H1 (cell line): ENCODE results near the gene LOXL1. TPM values are rescaled to one million over a fixed set of nuclear protein-coding genes. Genes with fewer than 3 reads are reported as not detected.

Experiments
- CTCF ChIA-PET: fragments of 300-600 bp; sonication (Branson Sonifier 250); formaldehyde crosslinking; loops from one replicate; lab custom pipeline; 2021; ENCODE audit not compliant: partially characterized antibody; lab: Charles Lee
- POLR2A ChIA-PET: fragments of 300-600 bp; sonication (Branson Sonifier 250); formaldehyde crosslinking; loops from one replicate; lab custom pipeline; 2021; ENCODE audit warnings: inconsistent platforms; ENCODE audit not compliant: partially characterized antibody; lab: Charles Lee
- DNase-seq, 2 experiments: peaks; one replicate each; pipeline versions ENCODE4 v3.0.0 to v3.0.0-alpha.2; 2010 to 2022; ENCODE audit warnings: low spot score in 2 of 2, low read depth in 1 of 2, mixed read lengths in 1 of 2
- FAIRE-seq: peaks from 2 replicates; lab custom pipeline; 2011; peaks lifted over from hg19 to GRCh38; lab: Jason Lieb, UNC
- H2AFZ ChIP-seq: 2 replicates; pipeline ENCODE4 v1.8.1; 2012; ENCODE audit warnings: low read length, inconsistent platforms
- H2AK5ac ChIP-seq: 2 replicates; pipeline ENCODE4 v1.6.1; 2013; ENCODE audit warnings: low read depth, low read length
- H2BK120ac ChIP-seq: replicated peaks from 2 replicates; pipeline ENCODE3; 2013; ENCODE audit warnings: low read depth, low read length, inconsistent platforms
- H2BK12ac ChIP-seq: 2 replicates; pipeline ENCODE4 v1.6.1; 2013; ENCODE audit warnings: low read depth, low read length
- H2BK15ac ChIP-seq: 2 replicates; pipeline ENCODE4 v1.6.1; 2013; ENCODE audit warnings: low read length
- H2BK20ac ChIP-seq: 2 replicates; pipeline ENCODE4 v1.6.1; 2013; ENCODE audit warnings: low read length
- H2BK5ac ChIP-seq: 2 replicates; pipeline ENCODE4 v1.6.1; 2013; ENCODE audit warnings: low read depth, low read length
- H3K14ac ChIP-seq: 2 replicates; pipeline ENCODE4 v1.6.1; 2013; ENCODE audit warnings: inconsistent platforms; ENCODE audit not compliant: insufficient read length
- H3K18ac ChIP-seq: 2 replicates; pipeline ENCODE4 v1.6.1; 2013; ENCODE audit warnings: low read length; ENCODE audit errors: extremely low read depth
- H3K23ac ChIP-seq: 2 replicates; pipeline ENCODE4 v1.6.1; 2013; ENCODE audit warnings: inconsistent platforms; ENCODE audit not compliant: insufficient read length
- H3K23me2 ChIP-seq: 2 replicates; pipeline ENCODE4 v1.6.1; 2013; ENCODE audit warnings: low read depth, low read length
- H3K27ac ChIP-seq: 2 replicates; pipeline ENCODE4 v1.6.1; 2011; ENCODE audit warnings: low read depth, low read length, inconsistent platforms
- H3K27me3 ChIP-seq, 4 experiments: replicated peaks in 1 of 4; 1 replicate in 1 of 4; 2 replicates in 3 of 4; pipeline versions ENCODE4 v1.6.1 to v1.8.1; 2011 to 2013; ENCODE audit warnings: low read length in 3 of 4, mild to moderate bottlenecking in 3 of 4, inconsistent platforms in 2 of 4, mixed read lengths in 2 of 4, moderate library complexity in 1 of 4; ENCODE audit not compliant: control insufficient read depth in 3 of 4, insufficient read depth in 3 of 4; ENCODE audit errors: extremely low read depth in 1 of 4
- H3K36me3 ChIP-seq, 4 experiments: 2 replicates each; pipeline versions ENCODE4 v1.6.1 to v1.8.1; 2011 to 2013; ENCODE audit warnings: mild to moderate bottlenecking in 4 of 4, low read length in 3 of 4, moderate library complexity in 2 of 4, control low read depth in 1 of 4, inconsistent platforms in 1 of 4; ENCODE audit not compliant: insufficient read depth in 4 of 4, control insufficient read depth in 2 of 4
- H3K4ac ChIP-seq: replicated peaks from 2 replicates; pipeline ENCODE3; 2013; ENCODE audit warnings: low read length, low read depth, mixed read lengths, inconsistent platforms; ENCODE audit not compliant: insufficient read length
- H3K4me1 ChIP-seq, 4 experiments: replicated peaks in 1 of 4; 1 replicate in 1 of 4; 2 replicates in 3 of 4; pipeline versions ENCODE4 v1.6.1 to v1.8.1; 2011 to 2013; ENCODE audit warnings: low read length in 3 of 4, inconsistent platforms in 2 of 4, mixed read lengths in 1 of 4; ENCODE audit not compliant: insufficient read depth in 4 of 4, control insufficient read depth in 3 of 4
- H3K4me2 ChIP-seq, 2 experiments: 2 replicates each; pipeline versions ENCODE4 v1.6.1 to v1.8.1; 2011 to 2013; ENCODE audit warnings: low read depth in 2 of 2, low read length in 2 of 2, control low read depth in 1 of 2, inconsistent platforms in 1 of 2, mild to moderate bottlenecking in 1 of 2; ENCODE audit not compliant: insufficient read depth in 1 of 2
- H3K4me3 ChIP-seq, 4 experiments: fragments of 200-600, 300-600 bp in 1 of 4; sonication (generic), shearing (Covaris generic), sonication (Bioruptor Twin) in 1 of 4; 2 replicates each; pipeline versions ENCODE4 v1.5.1 to v1.8.1; 2011 to 2016; ENCODE audit warnings: low read length in 4 of 4, low read depth in 3 of 4, control low read depth in 2 of 4, inconsistent platforms in 2 of 4, mild to moderate bottlenecking in 2 of 4, mixed read lengths in 1 of 4, moderate library complexity in 1 of 4; ENCODE audit not compliant: insufficient read depth in 2 of 4; ENCODE audit errors: extremely low read depth in 1 of 4
- H3K56ac ChIP-seq: replicated peaks from 2 replicates; pipeline ENCODE3; 2013; ENCODE audit warnings: low read depth, mild to moderate bottlenecking, mixed read lengths, low read length, inconsistent platforms; ENCODE audit not compliant: insufficient read length
- H3K79me1 ChIP-seq: 2 replicates; pipeline ENCODE4 v1.6.1; 2013; ENCODE audit warnings: low read depth, low read length, control low read depth
- H3K79me2 ChIP-seq, 2 experiments: 2 replicates each; pipeline versions ENCODE4 v1.6.1 to v1.8.1; 2012 to 2013; ENCODE audit warnings: low read length in 2 of 2, mild to moderate bottlenecking in 2 of 2, inconsistent platforms in 1 of 2; ENCODE audit not compliant: insufficient read depth in 2 of 2, control insufficient read depth in 1 of 2
- H3K9ac ChIP-seq, 4 experiments: replicated peaks in 1 of 4; 1 replicate in 1 of 4; 2 replicates in 3 of 4; pipeline versions ENCODE4 v1.6.1 to v1.8.1; 2011 to 2013; ENCODE audit warnings: low read depth in 3 of 4, low read length in 3 of 4, control low read depth in 2 of 4, mild to moderate bottlenecking in 2 of 4, moderate library complexity in 2 of 4, inconsistent platforms in 1 of 4; ENCODE audit errors: extremely low read depth in 1 of 4
- H3K9me3 ChIP-seq, 2 experiments: 2 replicates each; pipeline versions ENCODE4 v1.6.1 to v1.8.1; 2012 to 2013; ENCODE audit warnings: mild to moderate bottlenecking in 2 of 2, moderate library complexity in 2 of 2, control low read depth in 1 of 2, inconsistent platforms in 1 of 2, low read depth in 1 of 2, low read length in 1 of 2, mixed read lengths in 1 of 2; ENCODE audit not compliant: insufficient read depth in 2 of 2
- H4K20me1 ChIP-seq, 2 experiments: replicated peaks in 1 of 2; 2 replicates each; pipeline versions ENCODE3 to v1.8.1; 2011 to 2013; ENCODE audit warnings: inconsistent platforms in 2 of 2, low read length in 2 of 2, mild to moderate bottlenecking in 1 of 2; ENCODE audit not compliant: insufficient read depth in 2 of 2, control insufficient read depth in 1 of 2
- H4K5ac ChIP-seq: 2 replicates; pipeline ENCODE4 v1.6.1; 2013; ENCODE audit warnings: low read length, low read depth, mixed read lengths, inconsistent platforms; ENCODE audit not compliant: insufficient read length
- H4K8ac ChIP-seq: 2 replicates; pipeline ENCODE4 v1.8.0; 2013; ENCODE audit warnings: mild to moderate bottlenecking, moderate library complexity, low read length, inconsistent platforms; ENCODE audit not compliant: insufficient read depth; ENCODE audit errors: extremely low read depth
- H4K91ac ChIP-seq: replicated peaks from 2 replicates; pipeline ENCODE3; 2013; ENCODE audit warnings: low read length, mixed read lengths, inconsistent platforms; ENCODE audit not compliant: insufficient read length
- BACH1 ChIP-seq: IDR thresholded peaks from 2 replicates; pipeline ENCODE4 v1.6.1; 2012; ENCODE audit warnings: low read length, improper control_type of control experiment
- CHD2 ChIP-seq: IDR thresholded peaks from 2 replicates; pipeline ENCODE4 v1.6.1; 2012; ENCODE audit warnings: low read length, improper control_type of control experiment
- FOSL1 ChIP-seq: IDR thresholded peaks from 2 replicates; pipeline ENCODE4 v1.6.1; 2011; ENCODE audit warnings: mild to moderate bottlenecking, low read depth, low read length, moderate library complexity; ENCODE audit not compliant: insufficient read depth
- GTF2F1 ChIP-seq: IDR thresholded peaks from 2 replicates; pipeline ENCODE4 v1.6.1; 2012; ENCODE audit warnings: low read depth, low read length, improper control_type of control experiment, borderline replicate concordance
- KDM4A ChIP-seq: IDR thresholded peaks from one replicate; pipeline ENCODE4 v1.7.1; 2012; ENCODE audit warnings: low read depth, mild to moderate bottlenecking, moderate library complexity, low read length, inconsistent platforms; ENCODE audit not compliant: severe bottlenecking
- MAFK ChIP-seq: IDR thresholded peaks from 2 replicates; pipeline ENCODE4 v1.6.1; 2012; ENCODE audit warnings: low read depth, mild to moderate bottlenecking, improper control_type of control experiment, low read length
- POLR2AphosphoS5 ChIP-seq: IDR thresholded peaks from 2 replicates; pipeline ENCODE4 v1.6.1; 2011; ENCODE audit warnings: low read depth, low read length
- RAD21 ChIP-seq, 2 experiments: IDR thresholded peaks in 1 of 2; conservative IDR thresholded peaks in 1 of 2; 2 replicates each; pipeline ENCODE4 v1.6.1; 2011; ENCODE audit warnings: low read depth in 2 of 2, low read length in 2 of 2, improper control_type of control experiment in 1 of 2, inconsistent platforms in 1 of 2, mild to moderate bottlenecking in 1 of 2, moderate library complexity in 1 of 2
- RFX5 ChIP-seq: IDR thresholded peaks from 2 replicates; pipeline ENCODE4 v1.6.1; 2011; ENCODE audit warnings: low read depth, low read length, improper control_type of control experiment, borderline replicate concordance
- ZNF274 ChIP-seq: IDR thresholded peaks from 2 replicates; pipeline ENCODE4 v1.7.0; 2012; ENCODE audit warnings: low read length, borderline replicate concordance; ENCODE audit errors: extremely low read depth
- WGBS, 2 experiments: shearing (Covaris generic) in 1 of 2; methylation state at CpG; one replicate each; pipeline versions ENCODE4 v1.1.6 to v1.1.7; 2013 to 2015; ENCODE audit warnings: low lambda C conversion rate in 2 of 2, mixed read lengths in 2 of 2, inconsistent platforms in 1 of 2, low coverage in 1 of 2, missing lambda C conversion rate in 1 of 2; ENCODE audit not compliant: insufficient replicate concordance in 2 of 2, insufficient coverage in 1 of 2, insufficient read length in 1 of 2; ENCODE audit errors: extremely low coverage in 1 of 2, missing lambda C conversion rate in 1 of 2; 5-methylcytosine and 5-hydroxymethylcytosine counted together
- polyA plus RNA-seq, 7 experiments: library from polyadenylated mRNA; depleted of rRNA in 3 of 7; stranded (reverse) in 5 of 7; unstranded in 2 of 7; fragments of >200 nt in 5 of 7; fragments of 200-250 nt in 2 of 7; gene quantifications; 1 replicate in 5 of 7; 2 replicates in 1 of 7; 4 replicates in 1 of 7; pipeline versions ENCODE4 v1.2.1 to v1.2.3, GENCODE V29; 2011 to 2013; ENCODE audit warnings: missing spikeins in 2 of 7, mixed read lengths in 2 of 7
- total RNA-seq: library from RNA; stranded (reverse); fragmentation: NEBNext Ultra II Directional; extraction: Animal tissue kit (Norgen Biotek cat#: 25700); gene quantifications from 2 replicates; pipeline ENCODE4 v1.2.1, GENCODE V29; 2021

LOXL1 gene
- total and polyA plus RNA-seq, 2 of the 8 experiments (the other 6 are each of a cell fraction or from before 2014, with no cell fraction given) = 8.1 to 14.4 TPM

DNA sequence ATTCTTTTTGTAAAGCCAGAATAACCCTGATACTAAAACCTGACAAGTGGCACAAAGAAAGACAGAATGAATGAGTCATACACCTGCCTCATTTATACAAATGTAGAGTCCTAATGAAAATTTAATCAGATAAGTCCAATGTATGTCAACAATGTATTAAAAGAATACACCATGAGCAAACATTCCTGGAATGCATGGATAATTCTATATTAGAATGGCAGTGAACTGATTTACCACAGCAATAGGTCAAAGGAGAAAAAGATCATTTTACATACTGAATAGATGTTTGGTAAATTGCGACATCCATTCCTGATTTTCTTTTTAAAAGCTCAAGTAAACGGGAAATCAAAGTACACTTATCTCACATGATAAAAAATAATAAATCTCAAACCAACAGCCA lies 11.2 kb upstream of the LOXL1 start:
- Histone ChIP-seq H3K27me3 (no peaks in the 10 kb centered on the region), H3K9me3 (no peaks in the 10 kb centered on the region), H2BK12ac (no peak overlapping the region), H4K8ac (no peak overlapping the region), H3K4me3 (no peak overlapping the region), H3K56ac (no peak overlapping the region), H3K79me1 (no peaks in the 10 kb centered on the region), H2BK20ac (no peak overlapping the region), H2AK5ac (no peak overlapping the region), H2BK15ac (no peak overlapping the region), H4K5ac (no peak overlapping the region), H3K27ac (no peak overlapping the region), H3K79me2 (no peaks in the 10 kb centered on the region), H4K20me1 (no peaks in the 10 kb centered on the region), H3K36me3 (peaks cover 0 to 11% (median 0%) of the 10 kb centered on the region in 4 experiments; a peak in 1 of 8 replicates), H4K91ac (no peak overlapping the region), H2BK120ac (no peak overlapping the region), H3K4me1 (peaks cover 0 to 5% (median 0%) of the 10 kb centered on the region in 4 experiments; a peak in 1 of 7 replicates), H3K4ac (no peak overlapping the region), H3K4me2 (no peak overlapping the region), H3K14ac (no peak overlapping the region), H2BK5ac (no peak overlapping the region), H3K23me2 (no peaks in the 10 kb centered on the region), H3K23ac (no peak overlapping the region), H3K9ac (no peak overlapping the region), H2AFZ (no peak overlapping the region), H3K18ac (no peak overlapping the region)
- DNase-seq (no peak), FAIRE-seq (no peak)
- WGBS, 2 experiments = 91% methylated on average over 2 of the region's 2 CpGs; no CpG with 5 or more reads in 1 of the 2 experiments
- ChIA-PET POLR2A (no interaction called here), CTCF (interaction anchor here (2.5 to 4.0 kb wide), 2 partner anchors 18 to 41 kb away, joined by 6 to 13 read pairs; partner anchors contain the start of gene TBC1D21)
- TF ChIP-seq CHD2 (no peak), MAFK (no peak), POLR2AphosphoS5 (no peak), FOSL1 (no peak), KDM4A (no peak), BACH1 (no peak), RFX5 (no peak), ZNF274 (no peak), RAD21 (IDR thresholded peaks at IDR 0.05 in 1 of 2, conservative IDR thresholded peaks at IDR 0.05 in 1 of 2; ENCODE audit: low read depth in 2 of 2, low read length in 2 of 2) (no peak), GTF2F1 (no peak)
